LNCAP (cell line): ENCODE measurements around the gene TOR1AIP1.

Source experiments
- TF ChIP-seq, protein P1 (sequence below): fragments of 450-650 bp; IDR thresholded peaks from 2 replicates; pipeline ENCODE4 v1.5.1; 2017; ENCODE audit warnings: mild to moderate bottlenecking

Gene TOR1AIP1, protein sequence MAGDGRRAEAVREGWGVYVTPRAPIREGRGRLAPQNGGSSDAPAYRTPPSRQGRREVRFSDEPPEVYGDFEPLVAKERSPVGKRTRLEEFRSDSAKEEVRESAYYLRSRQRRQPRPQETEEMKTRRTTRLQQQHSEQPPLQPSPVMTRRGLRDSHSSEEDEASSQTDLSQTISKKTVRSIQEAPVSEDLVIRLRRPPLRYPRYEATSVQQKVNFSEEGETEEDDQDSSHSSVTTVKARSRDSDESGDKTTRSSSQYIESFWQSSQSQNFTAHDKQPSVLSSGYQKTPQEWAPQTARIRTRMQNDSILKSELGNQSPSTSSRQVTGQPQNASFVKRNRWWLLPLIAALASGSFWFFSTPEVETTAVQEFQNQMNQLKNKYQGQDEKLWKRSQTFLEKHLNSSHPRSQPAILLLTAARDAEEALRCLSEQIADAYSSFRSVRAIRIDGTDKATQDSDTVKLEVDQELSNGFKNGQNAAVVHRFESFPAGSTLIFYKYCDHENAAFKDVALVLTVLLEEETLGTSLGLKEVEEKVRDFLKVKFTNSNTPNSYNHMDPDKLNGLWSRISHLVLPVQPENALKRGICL

DNA sequence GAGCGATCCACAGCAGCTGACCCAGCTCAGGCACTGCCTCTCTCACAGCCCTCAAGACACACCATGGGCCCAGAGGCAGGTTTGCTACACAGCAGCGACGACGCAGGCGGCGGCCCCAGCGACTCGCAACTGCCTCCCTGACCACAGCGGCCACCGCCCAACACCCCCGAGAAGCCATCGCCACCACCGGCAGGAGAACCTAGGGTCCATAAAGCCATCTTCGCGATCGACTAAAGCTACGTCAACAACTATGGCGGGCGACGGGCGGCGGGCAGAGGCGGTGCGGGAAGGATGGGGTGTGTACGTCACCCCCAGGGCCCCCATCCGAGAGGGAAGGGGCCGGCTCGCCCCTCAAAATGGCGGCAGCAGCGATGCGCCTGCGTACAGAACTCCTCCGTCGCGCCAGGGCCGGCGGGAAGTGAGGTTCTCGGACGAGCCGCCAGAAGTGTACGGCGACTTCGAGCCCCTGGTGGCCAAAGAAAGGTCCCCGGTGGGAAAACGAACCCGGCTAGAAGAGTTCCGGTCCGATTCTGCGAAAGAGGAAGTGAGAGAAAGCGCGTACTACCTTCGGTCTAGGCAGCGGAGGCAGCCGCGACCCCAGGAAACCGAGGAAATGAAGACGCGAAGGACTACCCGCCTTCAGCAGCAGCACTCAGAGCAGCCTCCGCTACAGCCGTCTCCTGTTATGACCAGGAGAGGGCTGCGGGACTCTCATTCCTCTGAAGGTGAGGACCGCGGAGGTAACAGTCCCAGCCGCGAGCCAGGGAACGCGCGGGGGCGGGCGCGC, at the start of gene TOR1AIP1:
Gene TOR1AIP1 (plus strand): TSS at position 33 of the 787 bp plus-strand sequence. CDS start 218 bp downstream, at position 251.
- TF ChIP-seq, protein P1, sequence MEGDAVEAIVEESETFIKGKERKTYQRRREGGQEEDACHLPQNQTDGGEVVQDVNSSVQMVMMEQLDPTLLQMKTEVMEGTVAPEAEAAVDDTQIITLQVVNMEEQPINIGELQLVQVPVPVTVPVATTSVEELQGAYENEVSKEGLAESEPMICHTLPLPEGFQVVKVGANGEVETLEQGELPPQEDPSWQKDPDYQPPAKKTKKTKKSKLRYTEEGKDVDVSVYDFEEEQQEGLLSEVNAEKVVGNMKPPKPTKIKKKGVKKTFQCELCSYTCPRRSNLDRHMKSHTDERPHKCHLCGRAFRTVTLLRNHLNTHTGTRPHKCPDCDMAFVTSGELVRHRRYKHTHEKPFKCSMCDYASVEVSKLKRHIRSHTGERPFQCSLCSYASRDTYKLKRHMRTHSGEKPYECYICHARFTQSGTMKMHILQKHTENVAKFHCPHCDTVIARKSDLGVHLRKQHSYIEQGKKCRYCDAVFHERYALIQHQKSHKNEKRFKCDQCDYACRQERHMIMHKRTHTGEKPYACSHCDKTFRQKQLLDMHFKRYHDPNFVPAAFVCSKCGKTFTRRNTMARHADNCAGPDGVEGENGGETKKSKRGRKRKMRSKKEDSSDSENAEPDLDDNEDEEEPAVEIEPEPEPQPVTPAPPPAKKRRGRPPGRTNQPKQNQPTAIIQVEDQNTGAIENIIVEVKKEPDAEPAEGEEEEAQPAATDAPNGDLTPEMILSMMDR = peak; percentile 28; the same call in 1 of the 2 replicates

DNA sequence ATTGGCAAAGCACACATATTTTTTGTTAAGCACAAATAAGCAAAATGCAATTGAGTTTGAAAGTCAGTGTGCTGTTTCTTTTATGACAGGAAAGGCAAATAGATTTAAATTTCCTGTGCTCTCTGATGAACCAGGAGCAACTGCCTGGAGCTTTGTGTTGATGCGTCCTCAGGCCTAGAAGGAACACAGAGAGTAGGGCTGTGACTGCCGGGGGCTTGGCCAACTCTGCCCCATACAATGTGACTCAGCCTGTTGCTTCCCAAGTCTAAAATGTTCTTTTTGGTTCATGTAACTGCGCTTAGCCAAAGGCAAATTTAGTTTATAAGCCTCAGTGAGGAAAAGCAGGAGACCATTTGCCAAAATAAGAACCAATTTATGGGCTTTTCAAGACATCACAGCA, 42.0 kb upstream of the TOR1AIP1 start:
- TF ChIP-seq, protein P1 = no peak

DNA sequence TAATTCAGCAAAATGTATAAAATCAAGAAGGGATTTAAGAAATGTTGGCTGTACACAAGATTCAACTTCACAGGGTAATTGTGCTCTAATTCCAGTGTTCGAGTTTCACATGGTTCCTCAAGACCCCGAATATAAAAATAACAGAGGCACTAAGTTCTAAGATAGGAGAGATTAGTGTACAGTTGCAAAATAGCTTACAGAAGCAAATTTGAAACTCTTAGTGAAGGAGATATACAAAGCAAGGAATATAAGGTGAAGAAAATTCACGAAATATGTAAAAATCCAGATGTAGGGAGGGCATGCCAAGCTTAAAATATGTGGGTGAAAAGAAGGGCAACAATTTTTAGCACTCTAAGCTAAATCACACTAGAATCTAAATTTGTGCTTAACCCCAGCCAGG, 33.9 kb upstream of the TOR1AIP1 start:
- TF ChIP-seq, protein P1 = no peak

DNA sequence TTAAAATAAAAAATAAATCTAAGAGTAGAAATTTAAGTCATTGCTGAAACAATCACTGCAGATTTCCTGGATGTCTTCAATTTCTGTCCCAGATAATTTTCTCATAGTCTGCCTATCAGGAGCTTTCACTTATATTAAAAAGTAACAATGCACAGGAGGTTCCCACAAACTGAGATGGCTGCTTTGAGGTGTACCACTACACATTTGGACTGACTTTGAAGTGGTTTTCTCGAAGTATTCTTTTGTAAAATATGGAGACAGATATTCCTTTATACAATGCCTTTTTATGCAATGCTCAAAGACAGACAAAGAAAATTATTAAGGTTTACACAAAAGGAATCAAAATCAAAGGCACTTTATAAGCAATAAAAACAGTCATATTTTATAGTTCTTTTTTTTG, 29.0 kb upstream of the TOR1AIP1 start:
- TF ChIP-seq, protein P1 = no peak

DNA sequence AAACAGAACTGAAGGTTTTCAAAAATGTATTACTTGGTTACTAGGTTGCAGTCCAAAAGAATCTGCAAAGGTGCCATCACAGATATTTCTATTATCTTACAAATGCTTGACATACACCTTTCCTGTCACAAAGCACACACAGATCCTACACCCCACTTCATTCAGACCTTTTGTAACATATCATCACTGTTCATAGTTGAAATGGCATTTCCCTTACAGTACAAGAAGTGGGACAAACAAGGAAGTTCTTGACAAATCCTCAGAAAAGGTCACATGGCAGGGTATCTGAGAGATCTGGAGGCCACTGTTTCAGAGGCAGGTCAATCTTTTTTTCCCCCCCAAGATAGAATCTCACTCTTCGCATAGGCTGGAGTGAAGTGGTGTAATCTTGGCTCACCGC, 25.8 kb upstream of the TOR1AIP1 start:
- TF ChIP-seq, protein P1 = no peak

DNA sequence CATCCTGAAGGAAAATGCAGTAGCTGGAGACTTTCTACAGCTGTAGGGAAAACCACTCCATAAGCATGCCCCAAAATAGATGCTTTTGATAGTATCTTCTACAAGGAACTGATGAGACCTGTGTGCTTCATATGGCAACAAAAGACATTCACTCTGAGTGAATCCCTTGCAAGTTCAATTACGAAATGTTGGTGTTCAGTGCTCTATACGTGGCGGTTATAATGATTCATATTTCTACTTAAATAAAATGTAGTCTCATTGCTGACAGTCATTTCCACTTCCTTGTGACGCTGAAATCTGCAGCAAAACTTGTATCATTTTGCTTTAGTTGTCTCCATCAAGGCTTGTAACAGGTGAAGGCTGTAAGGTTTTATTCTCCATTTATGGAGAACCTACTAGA, 25.1 kb upstream of the TOR1AIP1 start:
- TF ChIP-seq, protein P1 = no peak

DNA sequence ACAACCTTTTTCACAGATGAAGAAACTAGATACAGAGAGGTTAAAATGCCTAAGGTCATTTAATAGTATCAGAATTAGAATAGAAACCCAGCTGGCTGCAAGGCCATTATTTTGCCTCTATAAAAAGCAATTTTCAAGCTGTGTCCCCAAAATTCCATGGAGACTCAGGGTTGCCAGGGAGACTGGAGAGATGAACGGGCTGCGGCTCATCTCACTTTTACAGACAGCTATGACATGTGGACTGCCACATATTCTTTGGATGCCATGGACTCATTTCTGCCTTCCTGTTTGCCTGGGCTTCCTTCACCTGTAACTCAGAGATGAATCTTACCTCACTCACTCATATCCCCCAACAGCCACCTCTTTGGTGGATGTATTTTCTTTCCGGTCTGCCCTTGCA, 21.4 kb upstream of the TOR1AIP1 start:
- TF ChIP-seq, protein P1 = no peak
